H9 (cell line): ENCODE results near the gene ZBTB38. TPM values are rescaled to one million over a fixed set of nuclear protein-coding genes. Genes with fewer than 3 reads are reported as not detected.

Experiments
- DNase-seq: peaks from one replicate; pipeline ENCODE4 v3.0.0-alpha.2; 2017
- H2AFZ ChIP-seq: one replicate; pipeline ENCODE4 v1.6.1; 2013; ENCODE audit warnings: mild to moderate bottlenecking, low read length, control low read depth, moderate library complexity
- H2AK5ac ChIP-seq: 2 replicates; pipeline ENCODE4 v1.6.1; 2013; ENCODE audit warnings: low read length, control low read depth, mixed read lengths; ENCODE audit not compliant: insufficient read length
- H2BK120ac ChIP-seq: one replicate; pipeline ENCODE4 v1.6.1; 2013; ENCODE audit warnings: low read depth, mild to moderate bottlenecking, low read length, control low read depth, inconsistent platforms; ENCODE audit not compliant: poor library complexity, severe bottlenecking
- H2BK12ac ChIP-seq: 2 replicates; pipeline ENCODE4 v1.6.1; 2013; ENCODE audit warnings: low read length, control low read depth, mixed read lengths, low read depth; ENCODE audit not compliant: insufficient read length
- H2BK15ac ChIP-seq: 2 replicates; pipeline ENCODE4 v1.6.1; 2013; ENCODE audit warnings: low read depth, low read length, control low read depth
- H2BK20ac ChIP-seq: one replicate; pipeline ENCODE4 v1.6.1; 2013; ENCODE audit warnings: low read depth, mild to moderate bottlenecking, low read length, control low read depth, inconsistent platforms; ENCODE audit not compliant: poor library complexity, severe bottlenecking
- H2BK5ac ChIP-seq: 2 replicates; pipeline ENCODE4 v1.6.1; 2013; ENCODE audit warnings: low read length, control low read depth, mixed read lengths; ENCODE audit not compliant: insufficient read length
- H3K14ac ChIP-seq: 2 replicates; pipeline ENCODE4 v1.6.1; 2013; ENCODE audit warnings: low read length, control low read depth; ENCODE audit not compliant: insufficient read depth
- H3K18ac ChIP-seq: 2 replicates; pipeline ENCODE4 v1.6.1; 2013; ENCODE audit warnings: low read depth, mild to moderate bottlenecking, mixed read lengths, low read length, control low read depth; ENCODE audit not compliant: insufficient read length
- H3K23ac ChIP-seq: 2 replicates; pipeline ENCODE4 v1.6.1; 2013; ENCODE audit warnings: low read length, control low read depth, mixed read lengths, low read depth; ENCODE audit not compliant: insufficient read length
- H3K23me2 ChIP-seq: 2 replicates; pipeline ENCODE4 v1.6.1; 2013; ENCODE audit warnings: low read depth, mild to moderate bottlenecking, mixed read lengths, low read length, control low read depth; ENCODE audit not compliant: insufficient read length, poor library complexity, severe bottlenecking
- H3K27ac ChIP-seq: 2 replicates; pipeline ENCODE4 v1.5.1; 2013; ENCODE audit warnings: low read length, control low read depth, mixed read lengths, low read depth; ENCODE audit not compliant: insufficient read length
- H3K27me3 ChIP-seq: 2 replicates; pipeline ENCODE4 v1.6.1; 2013; ENCODE audit warnings: low read length, control low read depth, inconsistent platforms; ENCODE audit not compliant: insufficient read depth
- H3K4ac ChIP-seq: 2 replicates; pipeline ENCODE4 v1.6.1; 2013; ENCODE audit warnings: low read depth, mild to moderate bottlenecking, control low read depth, inconsistent platforms, low read length, moderate library complexity
- H3K4me1 ChIP-seq: 2 replicates; pipeline ENCODE4 v1.6.1; 2013; ENCODE audit warnings: low read length, control low read depth, inconsistent platforms; ENCODE audit not compliant: insufficient read depth
- H3K4me2 ChIP-seq: 2 replicates; pipeline ENCODE4 v1.6.1; 2013; ENCODE audit warnings: low read length, control low read depth, mixed read lengths; ENCODE audit not compliant: insufficient read length, insufficient read depth
- H3K56ac ChIP-seq: 2 replicates; pipeline ENCODE4 v1.6.1; 2013; ENCODE audit warnings: low read depth, mild to moderate bottlenecking, mixed read lengths, low read length, control low read depth; ENCODE audit not compliant: insufficient read length
- H3K79me1 ChIP-seq: 2 replicates; pipeline ENCODE4 v1.6.1; 2013; ENCODE audit warnings: low read depth, mild to moderate bottlenecking, moderate library complexity, low read length, control low read depth, inconsistent platforms; ENCODE audit not compliant: insufficient read depth, poor library complexity, severe bottlenecking
- H3K79me2 ChIP-seq: 2 replicates; pipeline ENCODE4 v1.6.1; 2013; ENCODE audit warnings: low read length, control low read depth, inconsistent platforms; ENCODE audit not compliant: insufficient read depth
- H3K9ac ChIP-seq: 2 replicates; pipeline ENCODE4 v1.6.1; 2013; ENCODE audit warnings: low read length, control low read depth, mixed read lengths; ENCODE audit not compliant: insufficient read length; ENCODE audit errors: extremely low read depth
- H3K9me3 ChIP-seq: one replicate; pipeline ENCODE4 v1.6.1; 2013; ENCODE audit warnings: low read depth, low read length, inconsistent platforms; ENCODE audit not compliant: control insufficient read depth
- H3T11ph ChIP-seq: one replicate; pipeline ENCODE4 v1.6.1; 2013; ENCODE audit warnings: mild to moderate bottlenecking, low read length, control low read depth, inconsistent platforms
- H4K20me1 ChIP-seq: one replicate; pipeline ENCODE4 v1.6.1; 2013; ENCODE audit not compliant: control insufficient read depth, insufficient read length, insufficient read depth
- H4K5ac ChIP-seq: 2 replicates; pipeline ENCODE4 v1.6.1; 2013; ENCODE audit warnings: low read depth, mild to moderate bottlenecking, mixed read lengths, low read length, control low read depth; ENCODE audit not compliant: insufficient read length
- H4K8ac ChIP-seq: replicated peaks from 2 replicates; pipeline ENCODE4 v1.6.1; 2013; ENCODE audit warnings: low read length, control low read depth, mixed read lengths, low read depth; ENCODE audit not compliant: insufficient read length
- H4K91ac ChIP-seq: 2 replicates; pipeline ENCODE4 v1.6.1; 2013; ENCODE audit warnings: low read depth, mild to moderate bottlenecking, moderate library complexity, mixed read lengths, low read length, control low read depth; ENCODE audit not compliant: insufficient read length
- H3K27ac Mint-ChIP-seq, 3 experiments: 2 replicates in 2 of 3; 3 replicates in 1 of 3; pipeline ENCODE4 v1.8.0; 2020 to 2021; ENCODE audit warnings: mixed read lengths in 3 of 3, mild to moderate bottlenecking in 1 of 3, moderate library complexity in 1 of 3
- H3K27me3 Mint-ChIP-seq: 2 replicates; pipeline ENCODE4 v1.8.0; 2021; ENCODE audit warnings: low read depth, mild to moderate bottlenecking, moderate library complexity, mixed read lengths
- H3K36me3 Mint-ChIP-seq, 3 experiments: 2 replicates in 2 of 3; 3 replicates in 1 of 3; pipeline ENCODE4 v1.8.0; 2020 to 2021; ENCODE audit warnings: low read depth in 3 of 3, mixed read lengths in 3 of 3; ENCODE audit not compliant: insufficient read depth in 1 of 3
- H3K4me1 Mint-ChIP-seq, 2 experiments: 2 replicates each; pipeline ENCODE4 v1.8.0; 2020; ENCODE audit warnings: mixed read lengths in 2 of 2
- H3K4me3 Mint-ChIP-seq, 2 experiments: 2 replicates in 1 of 2; 3 replicates in 1 of 2; pipeline ENCODE4 v1.8.0; 2020 to 2021; ENCODE audit warnings: mild to moderate bottlenecking in 2 of 2, mixed read lengths in 2 of 2, moderate library complexity in 1 of 2
- H3K9me3 Mint-ChIP-seq, 2 experiments: 2 replicates in 1 of 2; 3 replicates in 1 of 2; pipeline ENCODE4 v1.8.0; 2020; ENCODE audit warnings: mild to moderate bottlenecking in 2 of 2, mixed read lengths in 2 of 2, moderate library complexity in 1 of 2
- whole genome bisulfite sequencing: extraction: QIAGEN DNeasy Blood & Tissue Kit; methylation state at CpG from one replicate; pipeline ENCODE4 v1.1.7; 2013; ENCODE audit warnings: missing lambda C conversion rate, low lambda C conversion rate, mixed read lengths; ENCODE audit not compliant: insufficient read length; ENCODE audit errors: extremely low coverage; 5-methylcytosine and 5-hydroxymethylcytosine counted together
- total RNA-seq: library from RNA; stranded (reverse); gene quantifications from 2 replicates; pipeline ENCODE4 v1.2.1, GENCODE V29; 2021
- TF ChIP-seq, protein P1 (sequence below): fragments of 200-600 bp; sonication (generic); conservative IDR thresholded peaks from 3 replicates; pipeline ENCODE4 v1.8.0; 2021; ENCODE audit warnings: antibody characterized with exemption, mild to moderate bottlenecking

ZBTB38 gene
- total RNA-seq, 1 experiment from 2014 or later, result 14.6 TPM

DNA sequence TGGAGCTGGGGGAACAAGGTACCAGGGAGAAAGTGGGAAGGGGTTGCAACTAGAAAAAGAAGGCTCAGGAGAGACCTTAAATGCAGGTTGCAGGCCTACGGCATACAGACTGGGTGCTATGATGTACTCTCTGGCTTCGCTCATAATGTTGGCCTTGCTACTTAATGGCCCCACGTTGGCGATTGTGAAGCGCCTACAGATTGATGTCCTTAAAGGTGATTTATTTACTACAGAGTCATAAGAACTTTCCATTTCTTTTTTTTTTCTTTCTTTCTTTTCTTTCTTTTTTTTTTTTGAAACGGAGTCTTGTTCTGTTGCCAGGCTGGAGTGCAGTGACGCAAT, 25.4 kb downstream of the ZBTB38 start:
- H2AFZ ChIP-seq, result no peak overlapping the region
- no peak overlapping the region for H4K91ac ChIP-seq
- peaks cover 9% of the 10 kb centered on the region; the same call in 1 of the 2 replicates for H3K4me1 ChIP-seq
- peak overlapping the region; percentile 74 to 98 (median 76); a peak in 5 of 7 replicates for H3K27ac Mint-ChIP-seq
- no peak overlapping the region for H3K4me2 ChIP-seq
- H4K5ac ChIP-seq, result no peak overlapping the region
- no peak overlapping the region for H3T11ph ChIP-seq
- no peaks in the 10 kb centered on the region for H3K79me2 ChIP-seq
- H3K27ac ChIP-seq, result no peak overlapping the region
- H3K56ac ChIP-seq, result no peak overlapping the region
- peaks cover 40 to 48% of the 10 kb centered on the region in 2 experiments for H3K4me1 Mint-ChIP-seq
- H4K20me1 ChIP-seq, result no peaks in the 10 kb centered on the region
- H3K9me3 ChIP-seq, result peaks cover 5% of the 10 kb centered on the region
- no peak overlapping the region for H3K23ac ChIP-seq
- H3K79me1 ChIP-seq, result no peaks in the 10 kb centered on the region
- H2BK15ac ChIP-seq, result no peak overlapping the region
- no peak overlapping the region for H2BK12ac ChIP-seq
- H3K27me3 Mint-ChIP-seq, result no peaks in the 10 kb centered on the region
- H2BK5ac ChIP-seq, result no peak overlapping the region
- TF ChIP-seq, protein P1, sequence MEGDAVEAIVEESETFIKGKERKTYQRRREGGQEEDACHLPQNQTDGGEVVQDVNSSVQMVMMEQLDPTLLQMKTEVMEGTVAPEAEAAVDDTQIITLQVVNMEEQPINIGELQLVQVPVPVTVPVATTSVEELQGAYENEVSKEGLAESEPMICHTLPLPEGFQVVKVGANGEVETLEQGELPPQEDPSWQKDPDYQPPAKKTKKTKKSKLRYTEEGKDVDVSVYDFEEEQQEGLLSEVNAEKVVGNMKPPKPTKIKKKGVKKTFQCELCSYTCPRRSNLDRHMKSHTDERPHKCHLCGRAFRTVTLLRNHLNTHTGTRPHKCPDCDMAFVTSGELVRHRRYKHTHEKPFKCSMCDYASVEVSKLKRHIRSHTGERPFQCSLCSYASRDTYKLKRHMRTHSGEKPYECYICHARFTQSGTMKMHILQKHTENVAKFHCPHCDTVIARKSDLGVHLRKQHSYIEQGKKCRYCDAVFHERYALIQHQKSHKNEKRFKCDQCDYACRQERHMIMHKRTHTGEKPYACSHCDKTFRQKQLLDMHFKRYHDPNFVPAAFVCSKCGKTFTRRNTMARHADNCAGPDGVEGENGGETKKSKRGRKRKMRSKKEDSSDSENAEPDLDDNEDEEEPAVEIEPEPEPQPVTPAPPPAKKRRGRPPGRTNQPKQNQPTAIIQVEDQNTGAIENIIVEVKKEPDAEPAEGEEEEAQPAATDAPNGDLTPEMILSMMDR, result no peak
- H3K14ac ChIP-seq, result peak overlapping the region; percentile 79
- no peaks in the 10 kb centered on the region; the same call in 1 of the 2 replicates for H3K27me3 ChIP-seq
- DNase-seq, result no peak
- no peaks in the 10 kb centered on the region for H3K23me2 ChIP-seq
- no peak overlapping the region for H3K4ac ChIP-seq
- no peak overlapping the region for H3K9ac ChIP-seq
- peak overlapping the region; percentile 14 to 25; a peak in 2 of 5 replicates for H3K4me3 Mint-ChIP-seq
- no peak overlapping the region for H4K8ac ChIP-seq
- H2AK5ac ChIP-seq, result no peak overlapping the region
- H3K18ac ChIP-seq, result peak overlapping the region; percentile 59
- no CpG with 5 or more reads among the region's 7 CpGs for WGBS
- H3K9me3 Mint-ChIP-seq, result peaks cover 12% of the 10 kb centered on the region in 2 experiments
- no peak overlapping the region for H2BK120ac ChIP-seq
- H3K36me3 Mint-ChIP-seq, result peaks cover 0 to 14% (median 2%) of the 10 kb centered on the region in 3 experiments; a peak in 4 of 7 replicates
- H2BK20ac ChIP-seq, result no peak overlapping the region
